ENCODE measurements around the gene LIPJ. TPM values are rescaled to one million over a fixed set of nuclear protein-coding genes. Genes with fewer than 3 reads are reported as not detected.

The LIPJ gene, protein sequence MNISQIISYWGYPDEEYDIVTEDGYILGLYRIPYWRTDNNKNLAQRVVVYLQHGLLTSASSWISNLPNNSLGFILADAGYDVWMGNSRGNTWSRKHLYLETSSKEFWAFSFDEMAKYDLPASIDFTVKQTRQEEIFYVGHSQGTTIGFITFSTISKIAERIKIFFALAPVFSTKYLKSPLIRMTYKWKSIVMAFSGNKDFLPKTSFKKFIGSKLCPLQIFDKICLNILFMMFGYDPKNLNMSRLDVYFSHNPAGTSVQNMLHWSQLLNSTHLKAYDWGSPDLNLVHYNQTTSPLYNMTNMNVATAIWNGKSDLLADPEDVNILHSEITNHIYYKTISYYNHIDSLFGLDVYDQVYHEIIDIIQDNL
- total RNA-seq: under 1 TPM in 3 of 4 donors, not detected in 1; 0.19 to 0.47 (median 0.46) TPM

DNA sequence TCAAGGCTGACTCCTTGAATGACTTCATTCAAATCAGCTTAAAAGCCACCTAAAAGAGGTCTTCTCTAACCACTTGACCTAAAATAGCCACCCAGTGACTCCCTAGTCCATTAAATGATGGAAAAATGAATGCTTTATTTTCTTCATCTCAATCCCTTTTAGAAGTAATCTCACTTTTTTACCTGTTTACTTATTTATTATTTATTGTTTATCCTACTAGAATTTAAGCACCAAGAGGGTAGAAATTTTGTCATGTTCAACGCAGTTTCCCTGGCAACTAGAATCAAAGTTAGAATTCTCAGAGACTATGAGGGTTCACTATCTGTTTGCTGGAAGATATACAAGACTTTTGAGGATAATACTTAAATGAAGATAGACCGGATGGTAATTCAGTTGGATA lies at the start of gene LIPJ:
LIPJ (plus strand) TSS at position 301 of the 400 bp plus-strand sequence. CDS start 3,926 bp downstream, outside the sequence.
- DNase-seq (ENCODE audit: low spot score) (no peak), ATAC-seq (ENCODE audit: low FRiP score) (no peak)
- TF ChIP-seq, protein P1, sequence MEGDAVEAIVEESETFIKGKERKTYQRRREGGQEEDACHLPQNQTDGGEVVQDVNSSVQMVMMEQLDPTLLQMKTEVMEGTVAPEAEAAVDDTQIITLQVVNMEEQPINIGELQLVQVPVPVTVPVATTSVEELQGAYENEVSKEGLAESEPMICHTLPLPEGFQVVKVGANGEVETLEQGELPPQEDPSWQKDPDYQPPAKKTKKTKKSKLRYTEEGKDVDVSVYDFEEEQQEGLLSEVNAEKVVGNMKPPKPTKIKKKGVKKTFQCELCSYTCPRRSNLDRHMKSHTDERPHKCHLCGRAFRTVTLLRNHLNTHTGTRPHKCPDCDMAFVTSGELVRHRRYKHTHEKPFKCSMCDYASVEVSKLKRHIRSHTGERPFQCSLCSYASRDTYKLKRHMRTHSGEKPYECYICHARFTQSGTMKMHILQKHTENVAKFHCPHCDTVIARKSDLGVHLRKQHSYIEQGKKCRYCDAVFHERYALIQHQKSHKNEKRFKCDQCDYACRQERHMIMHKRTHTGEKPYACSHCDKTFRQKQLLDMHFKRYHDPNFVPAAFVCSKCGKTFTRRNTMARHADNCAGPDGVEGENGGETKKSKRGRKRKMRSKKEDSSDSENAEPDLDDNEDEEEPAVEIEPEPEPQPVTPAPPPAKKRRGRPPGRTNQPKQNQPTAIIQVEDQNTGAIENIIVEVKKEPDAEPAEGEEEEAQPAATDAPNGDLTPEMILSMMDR (IDR thresholded peaks at IDR 0.05): no peak

DNA sequence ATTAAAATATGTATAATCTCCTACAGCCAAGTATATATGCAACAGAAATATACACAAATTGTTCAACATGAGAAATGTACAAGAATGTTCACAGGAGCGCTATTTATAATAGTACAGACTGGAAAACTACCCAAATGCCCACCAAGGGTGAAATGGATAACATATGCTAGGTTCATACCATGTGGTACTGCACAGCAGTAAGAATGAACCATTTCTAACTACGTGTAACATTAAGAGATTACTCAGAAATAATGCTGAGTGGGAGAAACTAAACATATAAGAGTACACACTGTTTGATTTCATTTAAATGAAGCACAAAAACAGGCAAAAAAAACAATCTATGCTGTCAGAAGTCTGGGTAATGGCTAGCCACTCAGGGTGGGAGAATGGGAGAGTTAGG lies 49.2 kb upstream of the LIPJ start:
- DNase-seq (ENCODE audit: low spot score): no peak
- TF ChIP-seq, protein P1 (IDR thresholded peaks at IDR 0.05): no peak
- ATAC-seq (ENCODE audit: low FRiP score): no peak

DNA sequence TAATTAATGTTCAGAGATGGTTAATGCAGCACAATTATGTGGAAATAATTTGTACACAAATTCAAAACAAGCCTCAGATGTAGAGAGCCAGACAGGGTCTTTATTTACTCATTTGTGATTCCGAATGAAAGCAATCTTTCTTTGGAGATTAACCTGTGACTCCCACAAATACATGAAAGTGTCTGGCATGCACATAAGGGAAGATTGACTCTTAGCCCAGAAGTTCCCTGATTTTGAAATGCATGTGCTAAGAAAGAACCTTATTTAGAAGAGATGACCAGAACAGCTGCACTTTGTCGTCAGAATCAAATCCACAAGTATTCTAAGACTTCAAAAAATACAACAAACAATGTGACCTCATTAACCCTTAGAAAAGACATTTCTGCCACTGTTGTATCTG lies 48.5 kb upstream of the LIPJ start:
- TF ChIP-seq, protein P1 (IDR thresholded peaks at IDR 0.05): no peak
- ATAC-seq (ENCODE audit: low FRiP score) (peak; percentile 56), DNase-seq (ENCODE audit: low spot score) (no peak)

DNA sequence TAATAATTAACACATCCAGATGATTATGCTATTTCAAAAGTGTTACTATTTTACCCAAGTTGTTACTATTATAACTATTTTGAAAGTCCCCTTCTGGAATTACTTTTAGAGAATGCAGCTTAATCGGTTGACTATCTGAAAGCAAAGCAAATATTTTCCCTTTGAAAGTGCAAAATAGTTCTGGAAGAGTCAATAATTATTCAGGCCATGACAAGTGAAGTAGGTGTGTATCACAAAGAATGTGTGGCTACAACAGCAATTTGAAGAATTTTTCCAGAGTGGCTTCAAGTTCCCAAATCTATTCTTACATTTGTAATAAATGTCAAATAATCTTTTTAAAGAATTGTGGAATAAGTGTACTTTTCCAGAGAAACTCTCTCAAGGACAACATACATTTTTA lies 46.2 kb upstream of the LIPJ start:
- TF ChIP-seq, protein P1 (IDR thresholded peaks at IDR 0.05): no peak
- DNase-seq (ENCODE audit: low spot score): no peak
- ATAC-seq (ENCODE audit: low FRiP score): no peak

DNA sequence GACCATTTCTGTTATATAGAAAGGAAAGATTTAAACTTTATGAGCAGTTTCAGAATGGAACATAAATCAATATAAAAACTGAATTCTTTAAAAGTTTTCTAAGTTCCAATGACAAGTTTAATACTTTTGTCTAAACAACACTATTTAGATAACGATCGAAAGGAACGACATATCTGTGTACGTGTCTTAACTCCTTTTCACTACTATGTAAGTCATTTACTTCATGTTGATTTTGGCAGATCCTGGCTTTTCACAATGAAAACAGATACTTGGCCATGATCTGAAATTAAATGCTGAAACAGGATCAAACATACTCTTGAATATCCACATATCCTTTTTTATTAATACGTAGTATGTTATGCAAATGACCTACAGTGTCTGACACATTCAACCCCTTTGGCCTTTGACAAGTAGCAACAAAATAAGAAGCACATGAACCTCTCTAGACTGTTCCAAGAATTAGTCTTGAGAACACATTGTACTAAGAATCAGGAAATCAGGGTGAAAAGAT lies 45.4 kb upstream of the LIPJ start:
- DNase-seq (ENCODE audit: low spot score) (no peak), ATAC-seq (ENCODE audit: low FRiP score) (no peak)
- TF ChIP-seq, protein P1 (IDR thresholded peaks at IDR 0.05): no peak

DNA sequence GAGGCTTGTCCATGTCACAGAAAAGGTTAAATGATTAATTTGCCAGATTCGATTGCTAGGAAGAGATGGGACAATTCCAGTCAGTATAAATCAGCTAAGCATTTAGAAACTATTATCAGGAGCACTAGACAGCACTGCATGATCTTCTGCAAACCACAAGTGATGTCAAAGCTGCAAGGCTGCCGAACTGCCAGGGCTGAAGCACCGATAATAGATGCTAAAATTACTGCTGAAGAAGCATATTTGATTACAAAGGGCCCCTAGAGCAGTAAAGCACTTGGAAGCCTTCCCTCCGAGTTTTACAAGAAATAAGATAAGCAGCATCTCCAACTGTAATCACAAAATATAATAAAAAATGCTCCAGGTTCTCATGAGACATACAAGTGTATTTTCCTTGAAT lies 44.0 kb upstream of the LIPJ start:
- DNase-seq (ENCODE audit: low spot score) (no peak), ATAC-seq (ENCODE audit: low FRiP score) (no peak)
- TF ChIP-seq, protein P1 (IDR thresholded peaks at IDR 0.05): no peak
